ENCODE results near the gene CFAP298. TPM values are rescaled to one million over a fixed set of nuclear protein-coding genes. Genes with fewer than 3 reads are reported as not detected.

CFAP298 gene
- total and polyA plus RNA-seq, 2 of the 13 experiments (the other 11 are each of a cell fraction or from before 2014, with no cell fraction given), result 21.2 to 62.2 TPM

DNA sequence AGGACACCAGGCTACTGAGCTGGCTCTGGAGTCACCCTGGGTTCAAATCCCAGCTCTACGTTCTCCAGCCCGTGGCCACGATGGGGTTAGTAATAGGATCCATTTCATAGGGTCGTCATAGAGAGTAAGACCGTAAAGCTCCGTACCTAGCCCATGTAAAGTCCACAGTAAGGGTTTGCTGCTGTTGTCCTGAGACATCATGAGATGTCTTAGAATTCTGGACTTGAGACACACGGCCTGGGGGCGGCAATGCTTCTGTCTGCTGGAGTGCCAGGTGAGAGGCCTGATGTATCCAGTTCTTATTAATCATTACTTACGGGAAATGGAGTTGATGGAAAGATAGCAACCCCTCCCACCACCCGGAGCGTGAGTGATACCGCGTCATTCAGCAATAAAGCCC is 30.4 kb downstream of the CFAP298 start:
- Histone ChIP-seq H3K9me3 (ENCODE audit: low read length) (no peaks in the 10 kb centered on the region), H2AFZ (ENCODE audit: low read length) (no peak overlapping the region), H3K79me2 (ENCODE audit: insufficient read depth, low read length) (no peaks in the 10 kb centered on the region), H3K27me3 (ENCODE audit: control insufficient read depth in 1 of 2, insufficient read depth in 2 of 2, low read length in 2 of 2) (no peaks in the 10 kb centered on the region), H3K4me2 (ENCODE audit: low read depth, low read length) (no peak overlapping the region), H3K27ac (ENCODE audit: extremely low read length, insufficient read depth, low read length) (no peak overlapping the region), H3K4me3 (replicated peaks in 1 of 3; ENCODE audit: insufficient read depth in 1 of 3, low read depth in 2 of 3, low read length in 3 of 3) (no peak overlapping the region), H4K20me1 (ENCODE audit: insufficient read depth, low read length) (no peaks in the 10 kb centered on the region), H3K36me3 (replicated peaks in 1 of 2; ENCODE audit: control insufficient read depth in 1 of 2, insufficient read depth in 2 of 2, low read length in 2 of 2) (no peaks in the 10 kb centered on the region), H3K4me1 (ENCODE audit: insufficient read depth, low read length) (peaks cover 26% of the 10 kb centered on the region), H3K9ac (ENCODE audit: insufficient read depth, low read depth, low read length) (no peak overlapping the region)
- FAIRE-seq (no peak), ATAC-seq (no peak), DNase-seq (ENCODE audit: low spot score) (no peak)
- 85% methylated on average over 7 of the region's 13 CpGs for WGBS (ENCODE audit: low lambda C conversion rate)
- TF ChIP-seq DMAP1 (CRISPR knock-in tag; IDR thresholded peaks at IDR 0.05) (no peak), IKZF4 (CRISPR knock-in tag; IDR thresholded peaks at IDR 0.05; ENCODE audit: borderline replicate concordance, low read depth, not compliant biosample characterization) (no peak), ZNF775 (CRISPR knock-in tag; IDR thresholded peaks at IDR 0.05; ENCODE audit: borderline replicate concordance) (no peak), KDM1A (CRISPR knock-in tag; IDR thresholded peaks at IDR 0.05) (no peak), ZSCAN21 (CRISPR knock-in tag; IDR thresholded peaks at IDR 0.05; ENCODE audit: borderline replicate concordance) (no peak), CHD2 (IDR thresholded peaks at IDR 0.05; ENCODE audit: low read depth, low read length) (no peak), SETDB1 (CRISPR knock-in tag; IDR thresholded peaks at IDR 0.05; ENCODE audit: borderline replicate concordance) (no peak)
- TF ChIP-seq, protein P1, sequence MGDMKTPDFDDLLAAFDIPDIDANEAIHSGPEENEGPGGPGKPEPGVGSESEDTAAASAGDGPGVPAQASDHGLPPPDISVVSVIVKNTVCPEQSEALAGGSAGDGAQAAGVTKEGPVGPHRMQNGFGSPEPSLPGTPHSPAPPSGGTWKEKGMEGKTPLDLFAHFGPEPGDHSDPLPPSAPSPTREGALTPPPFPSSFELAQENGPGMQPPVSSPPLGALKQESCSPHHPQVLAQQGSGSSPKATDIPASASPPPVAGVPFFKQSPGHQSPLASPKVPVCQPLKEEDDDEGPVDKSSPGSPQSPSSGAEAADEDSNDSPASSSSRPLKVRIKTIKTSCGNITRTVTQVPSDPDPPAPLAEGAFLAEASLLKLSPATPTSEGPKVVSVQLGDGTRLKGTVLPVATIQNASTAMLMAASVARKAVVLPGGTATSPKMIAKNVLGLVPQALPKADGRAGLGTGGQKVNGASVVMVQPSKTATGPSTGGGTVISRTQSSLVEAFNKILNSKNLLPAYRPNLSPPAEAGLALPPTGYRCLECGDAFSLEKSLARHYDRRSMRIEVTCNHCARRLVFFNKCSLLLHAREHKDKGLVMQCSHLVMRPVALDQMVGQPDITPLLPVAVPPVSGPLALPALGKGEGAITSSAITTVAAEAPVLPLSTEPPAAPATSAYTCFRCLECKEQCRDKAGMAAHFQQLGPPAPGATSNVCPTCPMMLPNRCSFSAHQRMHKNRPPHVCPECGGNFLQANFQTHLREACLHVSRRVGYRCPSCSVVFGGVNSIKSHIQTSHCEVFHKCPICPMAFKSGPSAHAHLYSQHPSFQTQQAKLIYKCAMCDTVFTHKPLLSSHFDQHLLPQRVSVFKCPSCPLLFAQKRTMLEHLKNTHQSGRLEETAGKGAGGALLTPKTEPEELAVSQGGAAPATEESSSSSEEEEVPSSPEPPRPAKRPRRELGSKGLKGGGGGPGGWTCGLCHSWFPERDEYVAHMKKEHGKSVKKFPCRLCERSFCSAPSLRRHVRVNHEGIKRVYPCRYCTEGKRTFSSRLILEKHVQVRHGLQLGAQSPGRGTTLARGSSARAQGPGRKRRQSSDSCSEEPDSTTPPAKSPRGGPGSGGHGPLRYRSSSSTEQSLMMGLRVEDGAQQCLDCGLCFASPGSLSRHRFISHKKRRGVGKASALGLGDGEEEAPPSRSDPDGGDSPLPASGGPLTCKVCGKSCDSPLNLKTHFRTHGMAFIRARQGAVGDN (CRISPR knock-in tag; IDR thresholded peaks at IDR 0.05), result no peak
- TF ChIP-seq, protein P2, sequence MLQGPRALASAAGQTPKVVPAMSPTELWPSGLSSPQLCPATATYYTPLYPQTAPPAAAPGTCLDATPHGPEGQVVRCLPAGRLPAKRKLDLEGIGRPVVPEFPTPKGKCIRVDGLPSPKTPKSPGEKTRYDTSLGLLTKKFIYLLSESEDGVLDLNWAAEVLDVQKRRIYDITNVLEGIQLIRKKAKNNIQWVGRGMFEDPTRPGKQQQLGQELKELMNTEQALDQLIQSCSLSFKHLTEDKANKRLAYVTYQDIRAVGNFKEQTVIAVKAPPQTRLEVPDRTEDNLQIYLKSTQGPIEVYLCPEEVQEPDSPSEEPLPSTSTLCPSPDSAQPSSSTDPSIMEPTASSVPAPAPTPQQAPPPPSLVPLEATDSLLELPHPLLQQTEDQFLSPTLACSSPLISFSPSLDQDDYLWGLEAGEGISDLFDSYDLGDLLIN (CRISPR knock-in tag; IDR thresholded peaks at IDR 0.05; ENCODE audit: borderline replicate concordance), result no peak
- TF ChIP-seq, protein P3, sequence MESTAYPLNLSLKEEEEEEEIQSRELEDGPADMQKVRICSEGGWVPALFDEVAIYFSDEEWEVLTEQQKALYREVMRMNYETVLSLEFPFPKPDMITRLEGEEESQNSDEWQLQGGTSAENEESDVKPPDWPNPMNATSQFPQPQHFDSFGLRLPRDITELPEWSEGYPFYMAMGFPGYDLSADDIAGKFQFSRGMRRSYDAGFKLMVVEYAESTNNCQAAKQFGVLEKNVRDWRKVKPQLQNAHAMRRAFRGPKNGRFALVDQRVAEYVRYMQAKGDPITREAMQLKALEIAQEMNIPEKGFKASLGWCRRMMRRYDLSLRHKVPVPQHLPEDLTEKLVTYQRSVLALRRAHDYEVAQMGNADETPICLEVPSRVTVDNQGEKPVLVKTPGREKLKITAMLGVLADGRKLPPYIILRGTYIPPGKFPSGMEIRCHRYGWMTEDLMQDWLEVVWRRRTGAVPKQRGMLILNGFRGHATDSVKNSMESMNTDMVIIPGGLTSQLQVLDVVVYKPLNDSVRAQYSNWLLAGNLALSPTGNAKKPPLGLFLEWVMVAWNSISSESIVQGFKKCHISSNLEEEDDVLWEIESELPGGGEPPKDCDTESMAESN (CRISPR knock-in tag; conservative IDR thresholded peaks at IDR 0.05), result no peak
- TF ChIP-seq, protein P4, sequence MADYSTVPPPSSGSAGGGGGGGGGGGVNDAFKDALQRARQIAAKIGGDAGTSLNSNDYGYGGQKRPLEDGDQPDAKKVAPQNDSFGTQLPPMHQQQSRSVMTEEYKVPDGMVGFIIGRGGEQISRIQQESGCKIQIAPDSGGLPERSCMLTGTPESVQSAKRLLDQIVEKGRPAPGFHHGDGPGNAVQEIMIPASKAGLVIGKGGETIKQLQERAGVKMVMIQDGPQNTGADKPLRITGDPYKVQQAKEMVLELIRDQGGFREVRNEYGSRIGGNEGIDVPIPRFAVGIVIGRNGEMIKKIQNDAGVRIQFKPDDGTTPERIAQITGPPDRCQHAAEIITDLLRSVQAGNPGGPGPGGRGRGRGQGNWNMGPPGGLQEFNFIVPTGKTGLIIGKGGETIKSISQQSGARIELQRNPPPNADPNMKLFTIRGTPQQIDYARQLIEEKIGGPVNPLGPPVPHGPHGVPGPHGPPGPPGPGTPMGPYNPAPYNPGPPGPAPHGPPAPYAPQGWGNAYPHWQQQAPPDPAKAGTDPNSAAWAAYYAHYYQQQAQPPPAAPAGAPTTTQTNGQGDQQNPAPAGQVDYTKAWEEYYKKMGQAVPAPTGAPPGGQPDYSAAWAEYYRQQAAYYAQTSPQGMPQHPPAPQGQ (CRISPR knock-in tag; IDR thresholded peaks at IDR 0.05; ENCODE audit: borderline replicate concordance), result no peak
- TF ChIP-seq, protein P5, sequence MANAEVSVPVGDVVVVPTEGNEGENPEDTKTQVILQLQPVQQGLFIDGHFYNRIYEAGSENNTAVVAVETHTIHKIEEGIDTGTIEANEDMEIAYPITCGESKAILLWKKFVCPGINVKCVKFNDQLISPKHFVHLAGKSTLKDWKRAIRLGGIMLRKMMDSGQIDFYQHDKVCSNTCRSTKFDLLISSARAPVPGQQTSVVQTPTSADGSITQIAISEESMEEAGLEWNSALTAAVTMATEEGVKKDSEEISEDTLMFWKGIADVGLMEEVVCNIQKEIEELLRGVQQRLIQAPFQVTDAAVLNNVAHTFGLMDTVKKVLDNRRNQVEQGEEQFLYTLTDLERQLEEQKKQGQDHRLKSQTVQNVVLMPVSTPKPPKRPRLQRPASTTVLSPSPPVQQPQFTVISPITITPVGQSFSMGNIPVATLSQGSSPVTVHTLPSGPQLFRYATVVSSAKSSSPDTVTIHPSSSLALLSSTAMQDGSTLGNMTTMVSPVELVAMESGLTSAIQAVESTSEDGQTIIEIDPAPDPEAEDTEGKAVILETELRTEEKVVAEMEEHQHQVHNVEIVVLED (CRISPR knock-in tag; IDR thresholded peaks at IDR 0.05; ENCODE audit: borderline replicate concordance), result no peak
- ChIA-PET CTCF (ENCODE audit: low intra/inter-chr PET ratio, low total read pairs) (no interaction called here), POLR2A (interaction anchor here (0.9 kb wide), 1 partner anchor 9 kb away, joined by 3 read pairs; no protein-coding TSS in a partner anchor)
- in situ Hi-C loops (cut with HindIII; ENCODE audit: extremely low pct_ligation_motif_present, low pct_unique_long_range_greater_than_20kb) (no loop called here), intact Hi-C loops (cut with micrococcal nuclease; ENCODE audit: unreplicated experiment) (no loop called here)
- no TSS peak for BruUV-seq (replicated peaks)

Data from HepG2 (cell line).